Measurements from ENCODE around the gene CDK14. TPM values are rescaled to one million over a fixed set of nuclear protein-coding genes. Genes with fewer than 3 reads are reported as not detected.

CDK14 gene
- total RNA-seq, 5 donors from 2014 or later (not counting 1 experiment from before 2014, with no cell fraction given), result 0.86 to 6.6 (median 1.6) TPM

DNA sequence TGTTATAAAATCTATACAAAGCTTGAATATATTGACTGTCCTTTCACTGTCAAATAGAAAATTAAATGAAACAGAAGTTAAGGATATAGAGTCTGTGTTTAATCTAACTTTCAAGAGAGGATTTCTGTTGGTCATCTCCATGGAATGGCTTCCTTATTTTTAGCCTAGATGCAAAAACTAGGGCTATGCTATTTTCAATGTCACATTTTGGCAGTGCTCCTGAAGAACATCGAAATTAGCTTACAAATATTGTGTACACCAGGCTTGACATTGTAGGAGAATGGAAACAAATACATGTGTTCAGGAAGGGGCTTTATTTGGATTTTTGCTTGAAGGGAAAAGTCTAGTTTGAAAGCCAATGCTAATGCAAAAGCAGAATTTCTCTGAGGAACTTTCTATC, 295.4 kb downstream of the CDK14 start:
- H3K9me3 Mint-ChIP-seq, result no peaks in the 10 kb centered on the region
- ATAC-seq (replicated peaks in 1 of 4) (no peak), DNase-seq (no peak)
- POLR2A ChIA-PET, result no interaction called here
- no peaks in the 10 kb centered on the region for H3K4me1 Mint-ChIP-seq
- no peaks in the 10 kb centered on the region for H3K9me3 ChIP-seq
- no peaks in the 10 kb centered on the region for H3K36me3 Mint-ChIP-seq
- no peak overlapping the region for H3K27ac ChIP-seq (ENCODE audit: low read length)
- H3K27me3 ChIP-seq (replicated peaks in 1 of 2; ENCODE audit: control insufficient read depth in 2 of 2, extremely low read depth in 1 of 2, insufficient read depth in 2 of 2, low read length in 1 of 2), result no peaks in the 10 kb centered on the region
- H3K27me3 Mint-ChIP-seq, result no peaks in the 10 kb centered on the region
- no peaks in the 10 kb centered on the region for H3K4me1 ChIP-seq (ENCODE audit: control insufficient read depth in 1 of 2, extremely low read depth in 1 of 2, insufficient read depth in 2 of 2, low read length in 2 of 2)
- H3K4me3 Mint-ChIP-seq, result no peak overlapping the region
- H3K4me3 ChIP-seq (ENCODE audit: control insufficient read depth in 1 of 2, extremely low read depth in 1 of 2, low read length in 1 of 2), result no peak overlapping the region
- no peak overlapping the region for H3K27ac Mint-ChIP-seq
- no CpG with 5 or more reads among the region's 1 CpG for WGBS (ENCODE audit: insufficient coverage)
- CTCF ChIA-PET, result no interaction called here
- no peaks in the 10 kb centered on the region for H3K36me3 ChIP-seq (ENCODE audit: control insufficient read depth in 2 of 2, extremely low read depth in 1 of 2, insufficient read depth in 1 of 2, low read length in 1 of 2)

- Mint-ChIP-seq H3K36me3 (no peaks in the 10 kb centered on the region), H3K4me1 (no peaks in the 10 kb centered on the region), H3K9me3 (no peaks in the 10 kb centered on the region), H3K27me3 (no peaks in the 10 kb centered on the region), H3K4me3 (no peak overlapping the region), H3K27ac (no peak overlapping the region)
- ATAC-seq (replicated peaks in 1 of 4) (no peak), DNase-seq (no peak)
- Histone ChIP-seq H3K4me3 (ENCODE audit: control insufficient read depth in 1 of 2, extremely low read depth in 1 of 2, low read length in 1 of 2) (no peak overlapping the region), H3K36me3 (ENCODE audit: control insufficient read depth in 2 of 2, extremely low read depth in 1 of 2, insufficient read depth in 1 of 2, low read length in 1 of 2) (no peaks in the 10 kb centered on the region), H3K27me3 (replicated peaks in 1 of 2; ENCODE audit: control insufficient read depth in 2 of 2, extremely low read depth in 1 of 2, insufficient read depth in 2 of 2, low read length in 1 of 2) (no peaks in the 10 kb centered on the region), H3K9me3 (no peaks in the 10 kb centered on the region), H3K4me1 (ENCODE audit: control insufficient read depth in 1 of 2, extremely low read depth in 1 of 2, insufficient read depth in 2 of 2, low read length in 2 of 2) (no peaks in the 10 kb centered on the region), H3K27ac (ENCODE audit: low read length) (no peak overlapping the region)
- WGBS (ENCODE audit: insufficient coverage), result no CpG with 5 or more reads among the region's 2 CpGs
- ChIA-PET POLR2A (no interaction called here), CTCF (no interaction called here)
These were observed 296.1 kb downstream of the CDK14 start for GRCh38 chr7:90892213-90892612.

DNA sequence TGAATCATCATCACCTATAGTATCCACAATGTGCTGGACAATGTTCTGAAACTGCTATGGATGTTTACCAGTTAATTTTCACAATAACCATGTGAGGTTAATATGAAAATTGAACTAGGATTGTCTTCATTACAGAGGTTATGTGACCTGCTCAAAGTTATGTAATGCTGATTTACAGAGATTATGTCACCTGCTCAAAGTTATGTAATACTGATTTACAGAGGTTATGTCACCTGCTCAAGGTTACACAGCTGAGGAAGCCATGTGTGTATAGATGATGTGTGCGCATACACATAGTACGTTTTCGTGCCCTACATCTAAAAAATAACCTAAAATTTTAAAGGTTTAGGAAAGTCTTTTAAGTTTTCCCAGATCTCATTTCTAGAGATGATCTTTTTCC, 298.0 kb downstream of the CDK14 start:
- Mint-ChIP-seq H3K4me3 (no peak overlapping the region), H3K4me1 (no peaks in the 10 kb centered on the region), H3K27me3 (no peaks in the 10 kb centered on the region), H3K9me3 (no peaks in the 10 kb centered on the region), H3K27ac (no peak overlapping the region), H3K36me3 (no peaks in the 10 kb centered on the region)
- Histone ChIP-seq H3K27me3 (replicated peaks in 1 of 2; ENCODE audit: control insufficient read depth in 2 of 2, extremely low read depth in 1 of 2, insufficient read depth in 2 of 2, low read length in 1 of 2) (no peaks in the 10 kb centered on the region), H3K27ac (ENCODE audit: low read length) (no peak overlapping the region), H3K9me3 (no peaks in the 10 kb centered on the region), H3K36me3 (ENCODE audit: control insufficient read depth in 2 of 2, extremely low read depth in 1 of 2, insufficient read depth in 1 of 2, low read length in 1 of 2) (no peaks in the 10 kb centered on the region), H3K4me1 (ENCODE audit: control insufficient read depth in 1 of 2, extremely low read depth in 1 of 2, insufficient read depth in 2 of 2, low read length in 2 of 2) (no peaks in the 10 kb centered on the region), H3K4me3 (ENCODE audit: control insufficient read depth in 1 of 2, extremely low read depth in 1 of 2, low read length in 1 of 2) (no peak overlapping the region)
- WGBS (ENCODE audit: insufficient coverage), result no CpG with 5 or more reads among the region's 3 CpGs
- ATAC-seq (replicated peaks in 1 of 4) (no peak), DNase-seq (no peak)
- POLR2A ChIA-PET, result no interaction called here
- CTCF ChIA-PET, result no interaction called here

DNA sequence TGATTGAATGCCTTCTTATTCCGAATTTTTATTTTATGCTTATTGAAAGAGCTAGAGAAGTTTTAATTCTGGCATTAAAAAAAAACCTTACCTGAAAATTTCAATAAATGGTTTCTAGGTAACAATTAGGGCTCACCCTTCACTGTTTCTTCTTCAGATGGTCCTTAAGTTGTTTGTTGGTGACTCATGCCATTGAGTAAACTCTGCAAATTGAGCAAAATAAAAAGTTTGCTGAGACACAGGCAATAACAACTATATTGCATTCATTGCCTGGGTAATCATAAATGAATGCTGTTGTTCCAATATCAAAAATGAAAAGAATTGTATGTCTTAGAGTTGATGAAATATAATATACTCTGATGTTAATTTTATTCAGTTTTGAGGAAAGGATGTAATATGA, 300.3 kb downstream of the CDK14 start:
- Histone ChIP-seq H3K27ac (ENCODE audit: low read length) (no peak overlapping the region), H3K9me3 (no peaks in the 10 kb centered on the region), H3K27me3 (replicated peaks in 1 of 2; ENCODE audit: control insufficient read depth in 2 of 2, extremely low read depth in 1 of 2, insufficient read depth in 2 of 2, low read length in 1 of 2) (no peaks in the 10 kb centered on the region), H3K4me1 (ENCODE audit: control insufficient read depth in 1 of 2, extremely low read depth in 1 of 2, insufficient read depth in 2 of 2, low read length in 2 of 2) (no peaks in the 10 kb centered on the region), H3K36me3 (ENCODE audit: control insufficient read depth in 2 of 2, extremely low read depth in 1 of 2, insufficient read depth in 1 of 2, low read length in 1 of 2) (no peaks in the 10 kb centered on the region), H3K4me3 (ENCODE audit: control insufficient read depth in 1 of 2, extremely low read depth in 1 of 2, low read length in 1 of 2) (no peak overlapping the region)
- ATAC-seq (replicated peaks in 1 of 4) (no peak), DNase-seq (no peak)
- CTCF ChIA-PET, result no interaction called here
- Mint-ChIP-seq H3K4me1 (no peaks in the 10 kb centered on the region), H3K27me3 (peaks cover 0 to 5% of the 10 kb centered on the region in 2 donors), H3K4me3 (no peak overlapping the region), H3K36me3 (no peaks in the 10 kb centered on the region), H3K27ac (no peak overlapping the region), H3K9me3 (peaks cover 0 to 5% (median 0%) of the 10 kb centered on the region in 3 donors)
- no CpG with 5 or more reads among the region's 1 CpG for WGBS (ENCODE audit: insufficient coverage)
- POLR2A ChIA-PET, result interaction anchor here in 1 of 2 donors (0.6 kb wide), 1 partner anchor 41 kb away, joined by 3 read pairs; no protein-coding TSS in a partner anchor

- POLR2A ChIA-PET, result no interaction called here
- no peaks in the 10 kb centered on the region for H3K9me3 ChIP-seq
- CTCF ChIA-PET, result no interaction called here
- no peaks in the 10 kb centered on the region for H3K27me3 ChIP-seq (replicated peaks in 1 of 2; ENCODE audit: control insufficient read depth in 2 of 2, extremely low read depth in 1 of 2, insufficient read depth in 2 of 2, low read length in 1 of 2)
- H3K4me3 Mint-ChIP-seq, result no peak overlapping the region
- H3K27ac ChIP-seq (ENCODE audit: low read length), result no peak overlapping the region
- no peaks in the 10 kb centered on the region for H3K4me1 ChIP-seq (ENCODE audit: control insufficient read depth in 1 of 2, extremely low read depth in 1 of 2, insufficient read depth in 2 of 2, low read length in 2 of 2)
- DNase-seq (no peak), ATAC-seq (replicated peaks in 1 of 4) (no peak)
- peaks cover 0 to 5% of the 10 kb centered on the region in 2 donors for H3K27me3 Mint-ChIP-seq
- H3K36me3 Mint-ChIP-seq, result no peaks in the 10 kb centered on the region
- no peaks in the 10 kb centered on the region for H3K36me3 ChIP-seq (ENCODE audit: control insufficient read depth in 2 of 2, extremely low read depth in 1 of 2, insufficient read depth in 1 of 2, low read length in 1 of 2)
- H3K27ac Mint-ChIP-seq, result no peak overlapping the region
- H3K4me1 Mint-ChIP-seq, result no peaks in the 10 kb centered on the region
- no peak overlapping the region for H3K4me3 ChIP-seq (ENCODE audit: control insufficient read depth in 1 of 2, extremely low read depth in 1 of 2, low read length in 1 of 2)
- peaks cover 0 to 8% (median 0%) of the 10 kb centered on the region in 3 donors for H3K9me3 Mint-ChIP-seq
These were observed 301.9 kb downstream of the CDK14 start for GRCh38 chr7:90897961-90898469.

DNA sequence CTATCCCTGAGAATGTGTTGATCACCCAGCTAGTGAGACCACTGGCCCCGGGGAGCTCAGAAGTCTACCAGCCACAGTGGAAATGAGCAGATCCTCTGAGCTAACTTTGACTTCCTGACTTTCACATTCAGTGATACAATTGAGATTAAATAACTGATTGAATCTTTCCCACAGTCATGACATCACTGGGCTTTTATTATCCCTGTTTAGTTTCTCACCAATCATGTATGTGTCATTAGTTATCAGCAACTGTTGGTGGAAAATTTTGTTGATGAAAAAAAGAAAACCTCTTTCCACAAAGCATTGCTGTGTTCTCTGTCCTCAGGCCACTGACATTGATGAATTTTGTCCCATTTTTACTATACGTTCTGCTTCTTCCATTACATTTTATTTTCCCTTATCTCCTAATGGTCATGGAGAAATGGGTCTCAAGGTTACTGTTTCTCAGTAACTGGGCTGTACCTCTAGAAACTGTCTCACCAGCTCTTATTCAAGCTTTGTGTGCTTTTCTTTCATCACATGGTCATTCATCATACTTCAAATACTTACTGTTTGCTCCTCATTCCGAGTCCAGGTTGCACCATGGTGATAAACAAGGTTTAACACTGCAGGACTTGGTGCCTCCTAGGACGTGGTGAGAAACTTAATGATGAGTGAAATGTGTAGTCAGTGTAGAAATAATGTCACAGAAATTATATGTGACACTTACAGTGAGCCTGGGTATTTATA, 304.7 kb downstream of the CDK14 start:
- no CpG with 5 or more reads among the region's 4 CpGs for WGBS (ENCODE audit: insufficient coverage)
- H3K9me3 Mint-ChIP-seq, result peaks cover 0 to 8% (median 0%) of the 10 kb centered on the region in 3 donors
- ATAC-seq (replicated peaks in 1 of 4), result no peak

More for the DNA sequence above, 304.7 kb downstream of the CDK14 start:
- Histone ChIP-seq H3K36me3 (ENCODE audit: control insufficient read depth in 2 of 2, extremely low read depth in 1 of 2, insufficient read depth in 1 of 2, low read length in 1 of 2) (no peaks in the 10 kb centered on the region), H3K27ac (ENCODE audit: low read length) (no peak overlapping the region), H3K9me3 (no peaks in the 10 kb centered on the region), H3K4me3 (ENCODE audit: control insufficient read depth in 1 of 2, extremely low read depth in 1 of 2, low read length in 1 of 2) (no peak overlapping the region), H3K4me1 (ENCODE audit: control insufficient read depth in 1 of 2, extremely low read depth in 1 of 2, insufficient read depth in 2 of 2, low read length in 2 of 2) (no peaks in the 10 kb centered on the region), H3K27me3 (replicated peaks in 1 of 2; ENCODE audit: control insufficient read depth in 2 of 2, extremely low read depth in 1 of 2, insufficient read depth in 2 of 2, low read length in 1 of 2) (no peaks in the 10 kb centered on the region)
- H3K27ac Mint-ChIP-seq, result no peak overlapping the region
- no peaks in the 10 kb centered on the region for H3K4me1 Mint-ChIP-seq
- H3K27me3 Mint-ChIP-seq, result peaks cover 0 to 5% of the 10 kb centered on the region in 2 donors
- DNase-seq, result no peak
- POLR2A ChIA-PET, result no interaction called here
- CTCF ChIA-PET, result no interaction called here
- H3K36me3 Mint-ChIP-seq, result no peaks in the 10 kb centered on the region
- no peak overlapping the region for H3K4me3 Mint-ChIP-seq
